ENCODE results near the gene HSPB1. TPM values are rescaled to one million over a fixed set of nuclear protein-coding genes. Genes with fewer than 3 reads are reported as not detected.
"Not testable (repeated sequence)": the region's sequence is repeated elsewhere in the genome, so short reads cannot be mapped to it uniquely, and the experiment has no call there.

The HSPB1 gene
- total RNA-seq, 2 experiments from 2014 or later = 37.2 to 40.4 TPM

DNA sequence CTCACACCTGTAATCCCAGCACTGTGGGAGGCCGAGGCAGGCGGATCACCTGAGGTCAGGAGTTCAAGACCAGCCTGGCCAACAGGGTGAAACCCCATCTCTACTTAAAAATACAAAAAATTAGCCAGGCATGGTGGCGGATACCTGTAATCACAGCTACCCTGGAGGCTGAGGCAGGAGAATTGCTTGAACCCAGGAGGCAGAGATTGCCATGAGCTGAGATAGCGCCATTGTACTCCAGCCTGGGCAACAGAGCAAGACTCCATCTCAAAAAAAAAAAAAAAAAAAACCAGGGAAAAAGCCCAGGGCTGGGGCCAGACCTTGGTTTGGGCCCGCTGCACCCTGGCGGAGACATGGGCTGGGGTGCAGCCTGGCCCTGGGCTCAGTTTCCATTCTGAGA is 9.4 kb downstream of the HSPB1 start:
- H3K27ac Mint-ChIP-seq; H3K36me3 Mint-ChIP-seq (ENCODE audit: low read depth): not testable (repeated sequence)
- POLR2A ChIA-PET = interaction anchor here (0.6 kb wide), 2 partner anchors 19 to 1383 kb away, joined by 3 to 4 read pairs; no protein-coding TSS in a partner anchor

GRCh38 chr7:76314042-76314721 is 11.7 kb downstream of the HSPB1 start:
- peak overlapping the region; percentile 83 for H3K27ac Mint-ChIP-seq
- POLR2A ChIA-PET = interaction anchor here (0.7 kb wide), 1 partner anchor 11 kb away, joined by 3 read pairs; no protein-coding TSS in a partner anchor
- peak overlapping the region; percentile 49 for H3K4me3 Mint-ChIP-seq
- peak; percentile 98 for DNase-seq
- peaks cover 31% of the 10 kb centered on the region for H3K4me1 Mint-ChIP-seq (ENCODE audit: low read depth)
- no peaks in the 10 kb centered on the region for H3K27me3 Mint-ChIP-seq (ENCODE audit: low read depth)
- peaks cover 6% of the 10 kb centered on the region for H3K36me3 Mint-ChIP-seq (ENCODE audit: low read depth)
- CTCF ChIA-PET = interaction anchor here (0.6 to 10.0 kb wide), 31 partner anchors 8 to 265 kb away, joined by 3 to 107 read pairs (median 4); partner anchors contain the start of gene YWHAG
- peak; percentile 57 for ATAC-seq
- no peaks in the 10 kb centered on the region for H3K9me3 Mint-ChIP-seq (ENCODE audit: insufficient read depth)

More for the DNA sequence above, 9.4 kb downstream of the HSPB1 start:
- CTCF ChIA-PET = interaction anchor here (0.6 to 10.0 kb wide), 7 partner anchors 15 to 429 kb away, joined by 3 to 107 read pairs (median 4); no protein-coding TSS in a partner anchor
- H3K4me3 Mint-ChIP-seq; H3K9me3 Mint-ChIP-seq (ENCODE audit: insufficient read depth); H3K27me3 Mint-ChIP-seq (ENCODE audit: low read depth); ATAC-seq; DNase-seq: not testable (repeated sequence)
- H3K4me1 Mint-ChIP-seq (ENCODE audit: low read depth) = peaks cover 15% of the 10 kb centered on the region

DNA sequence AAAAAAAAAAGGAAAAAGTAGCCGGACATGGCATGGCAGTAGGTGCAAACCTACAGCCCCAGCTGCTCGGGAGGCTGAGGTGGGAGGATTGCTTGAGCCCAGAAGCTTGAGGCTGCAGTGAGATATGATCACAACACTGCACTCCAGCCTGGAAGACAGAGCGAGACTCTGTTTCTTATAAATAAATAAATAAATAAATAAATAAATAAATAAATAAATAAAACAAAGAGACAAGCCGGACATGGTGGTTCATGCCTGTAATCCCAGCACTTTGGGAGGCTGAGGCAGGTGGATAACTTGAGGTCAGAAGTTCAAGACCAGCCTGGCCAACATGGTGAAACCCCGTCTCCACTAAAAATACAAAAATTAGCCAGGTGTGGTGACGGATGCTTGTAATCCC is 12.3 kb downstream of the HSPB1 start:
- DNase-seq; H3K36me3 Mint-ChIP-seq (ENCODE audit: low read depth); ATAC-seq; H3K4me3 Mint-ChIP-seq; H3K9me3 Mint-ChIP-seq (ENCODE audit: insufficient read depth); H3K27ac Mint-ChIP-seq; H3K27me3 Mint-ChIP-seq (ENCODE audit: low read depth): not testable (repeated sequence)
- CTCF ChIA-PET = interaction anchor here (1.0 to 10.0 kb wide), 21 partner anchors 12 to 266 kb away, joined by 3 to 107 read pairs (median 5); partner anchors contain the start of gene YWHAG
- POLR2A ChIA-PET = interaction anchor here (1.3 kb wide), 1 partner anchor 11 kb away, joined by 3 read pairs; no protein-coding TSS in a partner anchor
- peaks cover 35% of the 10 kb centered on the region for H3K4me1 Mint-ChIP-seq (ENCODE audit: low read depth)

GRCh38 chr7:76315364-76315763 is 12.9 kb downstream of the HSPB1 start:
- no peak overlapping the region for H3K4me3 Mint-ChIP-seq
- H3K9me3 Mint-ChIP-seq (ENCODE audit: insufficient read depth) = no peaks in the 10 kb centered on the region
- ChIA-PET POLR2A (interaction anchor here (1.3 kb wide), 1 partner anchor 12 kb away, joined by 3 read pairs; no protein-coding TSS in a partner anchor), CTCF (interaction anchor here (0.7 to 10.0 kb wide), 6 partner anchors 24 to 267 kb away, joined by 3 to 107 read pairs (median 6); partner anchors contain the start of gene MDH2)
- H3K36me3 Mint-ChIP-seq (ENCODE audit: low read depth) = peaks cover 11% of the 10 kb centered on the region
- no peak for ATAC-seq
- no peak overlapping the region for H3K27ac Mint-ChIP-seq
- H3K4me1 Mint-ChIP-seq (ENCODE audit: low read depth) = peaks cover 38% of the 10 kb centered on the region
- no peak for DNase-seq
- no peaks in the 10 kb centered on the region for H3K27me3 Mint-ChIP-seq (ENCODE audit: low read depth)

DNA sequence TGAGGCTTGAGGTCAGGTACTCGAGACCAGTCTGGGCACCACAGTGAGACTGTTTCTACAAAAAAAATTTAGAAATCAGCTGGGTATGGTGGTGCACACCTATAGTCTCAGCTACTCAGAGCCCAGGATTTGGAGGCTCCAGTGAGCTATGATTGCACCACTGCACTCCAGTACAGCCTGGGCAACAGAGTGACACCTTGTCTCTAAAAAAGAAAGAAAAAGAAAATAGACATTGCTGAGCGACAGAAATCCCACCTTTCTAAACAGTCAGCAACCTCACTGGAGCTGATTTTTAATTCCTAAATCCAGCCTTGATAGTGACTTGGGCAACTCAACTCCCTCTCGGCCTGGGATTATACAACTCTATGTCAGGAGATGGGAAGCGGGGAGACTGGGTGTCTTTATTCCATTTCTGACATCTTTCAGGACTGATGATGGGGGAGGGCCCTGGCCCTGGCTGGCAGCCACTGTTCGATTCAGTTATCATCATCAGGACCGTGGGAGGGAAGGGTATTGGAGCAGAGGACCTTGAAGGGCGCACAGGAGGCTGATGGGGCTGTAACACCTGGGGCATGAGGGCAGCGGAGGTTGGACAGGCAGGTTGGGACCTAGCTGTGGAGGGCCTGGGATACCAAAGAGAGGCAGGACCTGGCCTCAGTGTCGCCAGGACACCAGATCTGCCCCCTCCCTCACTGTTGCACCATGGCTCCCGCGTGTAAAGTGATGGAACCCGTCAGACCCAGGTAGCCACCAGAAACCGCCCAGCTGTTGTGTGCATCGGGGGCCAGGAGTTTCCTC is 14.7 kb downstream of the HSPB1 start:
- ChIA-PET CTCF (interaction anchor here (0.8 to 10.0 kb wide), 12 partner anchors 10 to 151 kb away, joined by 3 to 107 read pairs (median 4); partner anchors contain the start of genes YWHAG and ZP3), POLR2A (interaction anchor here (0.6 to 3.7 kb wide), 20 partner anchors 8 to 402 kb away, joined by 3 to 55 read pairs (median 6); partner anchors contain the start of genes HSPB1, POR and YWHAG)
- ATAC-seq = no peak
- DNase-seq = no peak
- Mint-ChIP-seq H3K4me1 (ENCODE audit: low read depth) (peaks cover 38% of the 10 kb centered on the region), H3K27ac (peak overlapping the region; percentile 96), H3K4me3 (peak overlapping the region; percentile 96), H3K27me3 (ENCODE audit: low read depth) (no peaks in the 10 kb centered on the region), H3K9me3 (ENCODE audit: insufficient read depth) (no peaks in the 10 kb centered on the region), H3K36me3 (ENCODE audit: low read depth) (peaks cover 20% of the 10 kb centered on the region)

GRCh38 chr7:76317782-76318487 is 15.5 kb downstream of the HSPB1 start:
- ATAC-seq (peak; percentile 95), DNase-seq (peak; percentile 98)
- peaks cover 41% of the 10 kb centered on the region for H3K4me1 Mint-ChIP-seq (ENCODE audit: low read depth)
- no peaks in the 10 kb centered on the region for H3K27me3 Mint-ChIP-seq (ENCODE audit: low read depth)
- peak overlapping the region; percentile 96 for H3K4me3 Mint-ChIP-seq
- ChIA-PET CTCF (interaction anchor here (0.8 to 10.0 kb wide), 11 partner anchors 10 to 151 kb away, joined by 3 to 107 read pairs (median 4); partner anchors contain the start of genes YWHAG and ZP3), POLR2A (interaction anchor here (0.6 to 3.7 kb wide), 28 partner anchors 9 to 403 kb away, joined by 3 to 55 read pairs (median 4); partner anchors contain the start of genes HSPB1, POR and YWHAG)
- peak overlapping the region; percentile 96 for H3K27ac Mint-ChIP-seq
- no peaks in the 10 kb centered on the region for H3K9me3 Mint-ChIP-seq (ENCODE audit: insufficient read depth)
- H3K36me3 Mint-ChIP-seq (ENCODE audit: low read depth) = peaks cover 25% of the 10 kb centered on the region

DNA sequence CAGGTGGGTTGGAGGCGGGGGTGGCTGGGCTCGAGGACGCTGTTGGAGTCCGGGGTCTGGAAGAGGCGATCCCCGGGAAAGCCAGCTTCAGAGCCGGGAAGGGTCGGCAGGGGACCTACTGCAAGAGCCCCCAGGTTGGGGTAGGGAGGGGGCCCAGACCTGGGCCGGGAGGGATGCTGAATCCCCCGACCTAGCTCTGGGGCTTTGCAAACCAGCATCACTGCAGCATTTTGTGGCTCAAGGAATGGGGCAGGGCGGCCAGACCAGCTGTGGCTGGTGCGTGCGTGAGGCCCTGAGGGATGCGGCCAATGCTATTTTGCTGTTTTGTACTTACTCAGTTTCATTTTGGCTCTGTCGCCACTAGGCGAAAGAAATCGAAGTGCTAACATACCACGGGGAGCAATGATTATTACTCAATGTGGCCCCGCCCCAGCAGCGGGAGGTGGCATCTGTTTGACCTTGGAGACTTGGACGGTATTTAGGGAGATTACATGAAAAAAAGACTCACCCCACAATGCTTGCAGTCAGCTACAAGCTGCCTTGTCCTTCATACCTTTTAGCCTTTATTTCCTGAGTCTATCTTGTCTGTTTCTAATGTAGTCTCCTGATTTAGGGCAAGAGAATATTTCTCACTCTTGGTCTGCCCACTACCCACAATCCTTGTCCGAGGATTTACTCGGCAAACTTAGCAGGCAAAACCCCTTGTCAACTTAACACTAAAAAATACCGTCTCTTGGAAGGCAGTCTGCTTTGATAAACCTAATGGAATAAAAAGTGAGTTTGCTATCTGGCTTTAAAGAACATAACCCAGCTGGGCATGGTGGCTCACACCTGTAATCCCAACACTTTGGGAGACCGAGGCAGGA is 16.2 kb downstream of the HSPB1 start:
- Mint-ChIP-seq H3K4me3 (peak overlapping the region; percentile 96), H3K9me3 (ENCODE audit: insufficient read depth) (no peaks in the 10 kb centered on the region), H3K27ac (peak overlapping the region; percentile 96), H3K27me3 (ENCODE audit: low read depth) (no peaks in the 10 kb centered on the region), H3K4me1 (ENCODE audit: low read depth) (peaks cover 43% of the 10 kb centered on the region), H3K36me3 (ENCODE audit: low read depth) (peaks cover 27% of the 10 kb centered on the region)
- ATAC-seq = peak; percentile 54
- POLR2A ChIA-PET = interaction anchor here (0.7 to 3.7 kb wide), 24 partner anchors 9 to 403 kb away, joined by 3 to 55 read pairs (median 4); partner anchors contain the start of genes HSPB1, POR and YWHAG
- CTCF ChIA-PET = interaction anchor here (0.8 to 10.0 kb wide), 8 partner anchors 9 to 141 kb away, joined by 3 to 107 read pairs (median 9); partner anchors contain the start of genes YWHAG and ZP3
- peak; percentile 84 for DNase-seq

DNA sequence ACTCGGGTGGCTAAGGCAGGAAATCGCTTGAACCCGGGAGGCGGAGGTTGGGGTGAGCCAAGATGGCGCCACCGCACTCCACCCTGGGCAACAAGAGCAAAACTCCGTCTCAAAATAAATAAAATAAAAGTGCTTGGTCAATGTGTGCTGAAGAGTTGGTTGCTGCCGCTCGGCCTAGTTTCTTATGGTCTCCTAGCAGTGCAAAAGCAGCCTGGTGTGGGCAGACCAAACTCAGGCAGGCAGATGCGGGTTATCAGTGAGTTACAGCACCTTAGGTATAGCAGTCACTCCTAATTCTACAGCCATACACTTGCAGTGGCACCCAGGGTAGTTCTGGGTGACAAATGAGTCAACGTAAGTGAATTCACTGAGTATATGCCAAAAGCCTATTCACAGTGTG is 22.6 kb downstream of the HSPB1 start:
- DNase-seq (no peak), ATAC-seq (no peak)
- CTCF ChIA-PET = interaction anchor here (1.0 to 3.1 kb wide), 2 partner anchors 11 to 25 kb away, joined by 4 to 14 read pairs; no protein-coding TSS in a partner anchor
- POLR2A ChIA-PET = no interaction called here
- peaks cover 55% of the 10 kb centered on the region for H3K36me3 Mint-ChIP-seq (ENCODE audit: low read depth)
- no peak overlapping the region for H3K27ac Mint-ChIP-seq
- H3K4me3 Mint-ChIP-seq = no peak overlapping the region
- no peaks in the 10 kb centered on the region for H3K9me3 Mint-ChIP-seq (ENCODE audit: insufficient read depth)
- H3K27me3 Mint-ChIP-seq (ENCODE audit: low read depth) = no peaks in the 10 kb centered on the region
- peaks cover 24% of the 10 kb centered on the region for H3K4me1 Mint-ChIP-seq (ENCODE audit: low read depth)

- Mint-ChIP-seq H3K27me3 (ENCODE audit: low read depth) (no peaks in the 10 kb centered on the region), H3K4me1 (ENCODE audit: low read depth) (peaks cover 25% of the 10 kb centered on the region), H3K27ac (no peak overlapping the region), H3K9me3 (ENCODE audit: insufficient read depth) (no peaks in the 10 kb centered on the region), H3K4me3 (no peak overlapping the region), H3K36me3 (ENCODE audit: low read depth) (peaks cover 58% of the 10 kb centered on the region)
- CTCF ChIA-PET = interaction anchor here (1.0 to 3.1 kb wide), 2 partner anchors 12 to 24 kb away, joined by 4 to 14 read pairs; no protein-coding TSS in a partner anchor
- POLR2A ChIA-PET = no interaction called here
- ATAC-seq = no peak
- DNase-seq = no peak
These were observed 23.3 kb downstream of the HSPB1 start for GRCh38 chr7:76325811-76326210.

DNA sequence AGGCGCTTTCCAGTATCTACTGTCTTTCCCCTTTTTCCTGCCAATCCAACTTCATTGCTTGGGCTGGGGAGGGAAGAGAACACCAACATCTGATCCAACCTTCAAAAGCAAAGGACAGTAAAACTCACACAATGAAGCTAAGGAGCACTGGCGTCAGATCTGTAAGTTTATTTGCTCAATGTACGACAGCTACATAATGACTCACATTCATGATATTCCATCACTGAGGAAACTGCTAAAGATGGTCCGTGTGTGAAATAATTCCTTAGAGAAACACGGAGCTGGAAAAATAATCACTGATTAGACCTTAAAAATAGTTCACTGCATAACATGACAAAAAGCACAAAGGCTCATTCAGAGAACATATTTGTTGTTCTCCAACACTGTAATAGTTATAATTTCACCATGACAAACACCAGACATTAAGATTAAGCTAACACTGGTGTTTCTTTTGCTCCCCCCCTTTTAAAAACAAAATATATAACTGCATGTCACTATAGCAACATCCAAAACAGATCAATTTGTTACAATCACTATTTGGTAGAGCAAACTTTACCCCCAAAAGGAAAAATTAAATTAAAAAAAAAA is 24.3 kb downstream of the HSPB1 start:
- Mint-ChIP-seq H3K36me3 (ENCODE audit: low read depth) (peaks cover 54% of the 10 kb centered on the region), H3K9me3 (ENCODE audit: insufficient read depth) (no peaks in the 10 kb centered on the region), H3K4me1 (ENCODE audit: low read depth) (peaks cover 25% of the 10 kb centered on the region), H3K4me3 (no peak overlapping the region), H3K27ac (no peak overlapping the region), H3K27me3 (ENCODE audit: low read depth) (no peaks in the 10 kb centered on the region)
- ChIA-PET POLR2A (interaction anchor here (3.0 kb wide), 1 partner anchor 9 kb away, joined by 23 read pairs; no protein-coding TSS in a partner anchor), CTCF (interaction anchor here (0.7 to 3.1 kb wide), 5 partner anchors 8 to 822 kb away, joined by 3 to 14 read pairs (median 6); no protein-coding TSS in a partner anchor)
- ATAC-seq (no peak), DNase-seq (no peak)

All from activated CD8-positive, alpha-beta T cell treated with anti-CD3 and anti-CD28 coated beads, Interleukin-2, amount 10 ng/mL, durations not matched to agents 7 days and 5 days (primary cell).